ENCODE measurements around the gene PER2. TPM values are rescaled to one million over a fixed set of nuclear protein-coding genes. Genes with fewer than 3 reads are reported as not detected.

Gene PER2
- total RNA-seq, 6 experiments from 2014 or later: 4.3 to 5.7 (median 4.5) TPM

- no peak for DNase-seq
- no peaks in the 10 kb centered on the region for H3K36me3 Mint-ChIP-seq (ENCODE audit: low read depth)
- no peaks in the 10 kb centered on the region for H3K9me3 Mint-ChIP-seq
- no peak overlapping the region for H3K4me3 Mint-ChIP-seq
- no peaks in the 10 kb centered on the region for H3K4me1 Mint-ChIP-seq (ENCODE audit: low read depth)
- peaks cover 13% of the 10 kb centered on the region for H3K27me3 Mint-ChIP-seq (ENCODE audit: insufficient read depth)
- no peak overlapping the region for H3K27ac Mint-ChIP-seq
- TF ChIP-seq CTCF (IDR thresholded peaks at IDR 0.05): peak; percentile 56
These were observed 19.8 kb upstream of the PER2 start for GRCh38 chr2:238308177-238308576.

GRCh38 chr2:238306672-238306998 is 18.2 kb upstream of the PER2 start:
- no peak for TF ChIP-seq CTCF (IDR thresholded peaks at IDR 0.05)
- peaks cover 21% of the 10 kb centered on the region for H3K27me3 Mint-ChIP-seq (ENCODE audit: insufficient read depth)
- no peaks in the 10 kb centered on the region for H3K4me1 Mint-ChIP-seq (ENCODE audit: low read depth)
- DNase-seq: no peak
- no peaks in the 10 kb centered on the region for H3K36me3 Mint-ChIP-seq (ENCODE audit: low read depth)
- no peak overlapping the region for H3K27ac Mint-ChIP-seq
- H3K4me3 Mint-ChIP-seq: no peak overlapping the region
- no peaks in the 10 kb centered on the region for H3K9me3 Mint-ChIP-seq

- Mint-ChIP-seq H3K36me3 (ENCODE audit: low read depth) (no peaks in the 10 kb centered on the region), H3K27me3 (ENCODE audit: insufficient read depth) (peaks cover 22% of the 10 kb centered on the region), H3K27ac (no peak overlapping the region), H3K4me3 (no peak overlapping the region), H3K4me1 (ENCODE audit: low read depth) (no peaks in the 10 kb centered on the region), H3K9me3 (no peaks in the 10 kb centered on the region)
- no peak for TF ChIP-seq CTCF (IDR thresholded peaks at IDR 0.05)
- no peak for DNase-seq
These were observed 17.7 kb upstream of the PER2 start for GRCh38 chr2:238305965-238306671.

GRCh38 chr2:238305092-238305862 is 16.9 kb upstream of the PER2 start:
- H3K4me1 Mint-ChIP-seq (ENCODE audit: low read depth): no peaks in the 10 kb centered on the region
- H3K4me3 Mint-ChIP-seq: no peak overlapping the region
- H3K36me3 Mint-ChIP-seq (ENCODE audit: low read depth): no peaks in the 10 kb centered on the region
- DNase-seq: no peak
- H3K9me3 Mint-ChIP-seq: no peaks in the 10 kb centered on the region
- no peak overlapping the region for H3K27ac Mint-ChIP-seq
- TF ChIP-seq CTCF (IDR thresholded peaks at IDR 0.05): peak; percentile 58
- peaks cover 21% of the 10 kb centered on the region for H3K27me3 Mint-ChIP-seq (ENCODE audit: insufficient read depth)

GRCh38 chr2:238304116-238304515 is 15.7 kb upstream of the PER2 start:
- no peaks in the 10 kb centered on the region for H3K4me1 Mint-ChIP-seq (ENCODE audit: low read depth)

More at GRCh38 chr2:238304116-238304515, 15.7 kb upstream of the PER2 start:
- no peak overlapping the region for H3K27ac Mint-ChIP-seq
- H3K27me3 Mint-ChIP-seq (ENCODE audit: insufficient read depth): peaks cover 27% of the 10 kb centered on the region
- H3K9me3 Mint-ChIP-seq: no peaks in the 10 kb centered on the region
- TF ChIP-seq CTCF (IDR thresholded peaks at IDR 0.05): no peak
- H3K36me3 Mint-ChIP-seq (ENCODE audit: low read depth): no peaks in the 10 kb centered on the region
- DNase-seq: no peak
- H3K4me3 Mint-ChIP-seq: no peak overlapping the region
